GM10266 (cell line): Measurements from ENCODE around the gene STIL.
"Not testable (repeated sequence)": the region's sequence is repeated elsewhere in the genome, so short reads cannot be mapped to it uniquely, and the experiment has no call there.

Source experiments
- DNase-seq: peaks from one replicate; pipeline ENCODE4 v3.0.0; 2012; ENCODE audit errors: extremely low spot score
- CTCF ChIP-seq: IDR thresholded peaks from 2 replicates; pipeline ENCODE4 v1.5.1; 2012; ENCODE audit warnings: mild to moderate bottlenecking, low read depth; ENCODE audit not compliant: control insufficient read depth, insufficient read depth; ENCODE audit errors: missing control alignments

STIL gene

GRCh38 chr1:47209091-47209490 lies 104.9 kb downstream of the STIL start:
- no peak for TF ChIP-seq CTCF
- no peak for DNase-seq

- no peak for DNase-seq
- no peak for TF ChIP-seq CTCF
Measured at GRCh38 chr1:47208374-47208850, 105.5 kb downstream of the STIL start.

GRCh38 chr1:47207803-47208373 lies 106.1 kb downstream of the STIL start:
- no peak for DNase-seq
- TF ChIP-seq CTCF, result no peak

GRCh38 chr1:47205918-47206317 lies 108.0 kb downstream of the STIL start:
- DNase-seq, result no peak
- TF ChIP-seq CTCF, result no peak

- DNase-seq, result not testable (repeated sequence)
Measured at GRCh38 chr1:47203504-47203903, 110.4 kb downstream of the STIL start.

- TF ChIP-seq CTCF, result no peak
- DNase-seq, result no peak
Measured at GRCh38 chr1:47201179-47201578, 112.8 kb downstream of the STIL start.
